Heart left ventricle (tissue), 16 donors: ENCODE measurements around the gene CEBPA. TPM values are rescaled to one million over a fixed set of nuclear protein-coding genes. Genes with fewer than 3 reads are reported as not detected.

Experiments used
- ATAC-seq, 4 donors: fragments of 200-7000 bp; cut with Tn5 transposase; one replicate each; pipeline ENCODE4 v1.9.1; 2020 to 2022; ENCODE audit warnings: moderate library complexity in 4 of 4, mild to moderate bottlenecking in 3 of 4, moderate number of reproducible peaks in 1 of 4
- DNase-seq, 5 donors: peaks; one replicate each; pipeline ENCODE4 v3.0.0-alpha.2; 2020
- H3K27ac ChIP-seq, 12 donors: fragments of 200-600 bp; sonication (generic) in 4 of 12; one replicate each; pipeline versions ENCODE4 v1.5.0 to v1.8.0; 2016 to 2022; ENCODE audit warnings: mild to moderate bottlenecking in 2 of 12
- H3K27me3 ChIP-seq, 9 donors: fragments of 200-600 bp; sonication (generic) in 2 of 9; one replicate each; pipeline versions ENCODE4 v1.5.1 to v1.8.0; 2016 to 2022; ENCODE audit warnings: mild to moderate bottlenecking in 3 of 9
- H3K36me3 ChIP-seq, 9 donors: fragments of 200-600 bp; sonication (generic) in 2 of 9; one replicate each; pipeline versions ENCODE4 v1.5.0 to v1.8.0; 2018 to 2022; ENCODE audit warnings: mild to moderate bottlenecking in 2 of 9
- H3K4me1 ChIP-seq, 12 donors: fragments of 200-600 bp; sonication (generic) in 4 of 12; one replicate each; pipeline versions ENCODE4 v1.5.0 to v1.8.0; 2016 to 2022; ENCODE audit warnings: mild to moderate bottlenecking in 3 of 12
- H3K4me3 ChIP-seq, 12 donors: fragments of 200-600 bp; sonication (generic) in 4 of 12; one replicate each; pipeline versions ENCODE4 v1.5.0 to v1.8.0; 2017 to 2022; ENCODE audit warnings: mild to moderate bottlenecking in 9 of 12, moderate library complexity in 4 of 12
- H3K9me3 ChIP-seq, 12 donors: fragments of 200-600 bp; sonication (generic) in 4 of 12; one replicate each; pipeline versions ENCODE4 v1.5.0 to v1.8.0; 2016 to 2022; ENCODE audit warnings: mild to moderate bottlenecking in 1 of 12
- CTCF ChIP-seq, 12 donors: fragments of 200-600 bp; sonication (generic) in 4 of 12; IDR thresholded peaks; one replicate each; pipeline versions ENCODE4 v1.5.0 to v1.8.0; 2018 to 2022; ENCODE audit warnings: antibody characterized with exemption in 12 of 12, mild to moderate bottlenecking in 5 of 12
- POLR2A ChIP-seq, 2 donors: fragments of 450-650 bp; IDR thresholded peaks; one replicate each; pipeline ENCODE4 v1.6.1; 2017; ENCODE audit warnings: antibody characterized with exemption in 2 of 2, mild to moderate bottlenecking in 2 of 2, moderate library complexity in 2 of 2
- WGBS, 4 donors: extraction: QIAGEN DNeasy Blood & Tissue Kit in 2 of 4; methylation state at CpG; one replicate each; pipeline versions ENCODE4 v1.1.5 to v1.1.7; 2013 to 2018; 5-methylcytosine and 5-hydroxymethylcytosine counted together
- intact Hi-C, 10 donors: fragments of 100-400 bp; cut with DNase I; formaldehyde crosslinking; loops; one replicate each; pipeline versions ENCODE4 v1.11.1 to v1.14.2; 2022
- polyA plus RNA-seq, 2 donors: library from polyadenylated mRNA; stranded (reverse); fragments of 200-250 nt; gene quantifications; one replicate each; pipeline ENCODE4 v1.2.3, GENCODE V29; 2013
- total RNA-seq, 9 donors: library from RNA; depleted of rRNA in 2 of 9; stranded (reverse); fragments of >200 nt in 2 of 9; fragmentation: NEBNext Ultra II Directional in 3 of 9; extraction: Animal tissue kit (Norgen Biotek cat#: 25700) in 3 of 9; gene quantifications; one replicate each; pipeline versions ENCODE4 v1.1.0 to v1.2.4, GENCODE V29; 2016 to 2023
- donor health status: ischemic (EF 13 %, LVEDD 7.1; RV severe dilation, severe dysfunction).
- donor health status: healthy with polysubstance abuse.
- donor health status: DM: no; HTN: yes; CAD: no.
- donor health status: DM: no; HTN: no; CAD: no.
- donor health status: ischemic (EF 25% LVEDD 6.9; RV normal size, moderate dysfunction).
- donor health status: ischemic (EF 25% LVEDD 5.7; RV mildly dilated, moderate dysfunction).
- donor health status: healthy.
- donor health status: DM: yes; HTN: yes; CAD: no.
- donor health status: ischemic (EF 35%, LVEDD 5.7; RV mildly dilated, moderate dysfunction).
- donor health status: nonischemic (EF 11% LVEDD 7.7; RV severe dilation, severe dysfunction).
- donor health status: DM: yes; HTN: yes; CAD: no.
- donor health status: PGD.
- donor health status: ischemic (EF 29% LVEDD 5.4; RV normal size, mild dysfunction).
- donor health status: nonischemic (EF 23%, LVEDD 6.1; RV moderate dilation, normal function).

CEBPA gene
- total and polyA plus RNA-seq, 11 donors, result 0.69 to 40.1 (median 2.5) TPM

DNA sequence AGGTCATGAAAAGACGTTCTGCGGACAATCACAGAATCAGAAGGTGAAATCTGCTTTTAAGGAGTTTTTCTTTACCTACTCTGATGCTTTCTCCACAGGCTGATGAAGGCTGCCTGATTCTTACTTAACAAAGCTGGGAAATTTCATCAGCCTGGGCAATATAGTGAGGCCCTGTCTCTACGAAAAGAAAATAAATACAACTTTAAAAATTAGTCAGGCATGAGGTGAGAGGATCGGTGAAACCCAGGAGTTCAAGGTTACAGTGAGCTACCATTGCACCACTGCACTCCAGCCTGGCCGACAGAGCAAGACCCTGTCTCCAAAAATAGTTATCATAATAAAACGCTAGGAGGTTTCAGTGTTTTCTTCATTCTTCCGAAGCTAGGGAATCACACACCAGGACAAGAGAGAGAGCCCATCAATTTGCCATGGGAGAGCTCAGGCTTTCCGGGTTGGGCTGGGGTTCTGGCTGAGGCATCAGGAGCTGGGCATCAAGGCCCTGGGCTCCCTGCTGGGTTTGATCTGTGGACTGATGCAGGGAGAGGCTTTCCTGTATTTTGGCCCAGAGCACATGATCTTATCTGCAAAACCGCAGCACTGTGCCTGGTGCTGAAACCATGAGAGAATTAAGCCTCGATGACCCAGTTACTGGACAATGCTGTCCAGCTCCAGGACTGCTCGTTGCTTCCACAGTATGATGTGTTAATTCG is 46.1 kb upstream of the CEBPA start:
- H3K4me1 ChIP-seq, result peaks cover 0 to 13% (median 0%) of the 10 kb centered on the region in 12 donors
- WGBS, 4 donors, result 66 to 72% (median 69%) methylated on average over 12 of the region's 12 CpGs
- no peak overlapping the region for H3K4me3 ChIP-seq
- no peak for TF ChIP-seq POLR2A (IDR thresholded peaks at IDR 0.05)
- TF ChIP-seq CTCF (IDR thresholded peaks at IDR 0.05), result no peak
- intact Hi-C loops, result no loop called here
- H3K27me3 ChIP-seq, result peaks cover 0 to 27% (median 3%) of the 10 kb centered on the region in 9 donors
- H3K27ac ChIP-seq, result no peak overlapping the region
- no peaks in the 10 kb centered on the region for H3K9me3 ChIP-seq
- no peak for ATAC-seq
- no peaks in the 10 kb centered on the region for H3K36me3 ChIP-seq
- no peak for DNase-seq

DNA sequence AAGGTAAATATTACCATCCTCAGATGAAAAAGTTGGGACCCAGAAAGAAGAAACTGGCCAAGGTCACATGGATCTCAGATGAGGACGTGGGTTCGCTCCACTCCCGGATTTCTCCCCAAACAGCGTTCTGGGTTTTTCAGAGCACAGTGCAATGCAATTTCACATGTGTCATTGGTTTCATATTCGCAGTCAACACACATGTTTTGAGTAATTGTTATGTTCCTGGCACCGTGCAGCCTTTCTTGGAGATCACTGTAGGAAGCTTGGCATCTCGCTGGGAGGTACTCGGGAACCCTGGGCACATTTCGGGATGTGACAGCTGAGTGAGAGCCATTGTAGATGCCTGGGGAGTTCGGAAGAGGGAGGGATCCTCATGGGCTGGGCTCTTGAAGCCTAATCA is 45.0 kb upstream of the CEBPA start:
- ATAC-seq, result no peak
- intact Hi-C loops, result no loop called here
- Histone ChIP-seq H3K27me3 (peaks cover 0 to 38% (median 3%) of the 10 kb centered on the region in 9 donors), H3K27ac (no peak overlapping the region), H3K4me3 (no peak overlapping the region), H3K36me3 (no peaks in the 10 kb centered on the region), H3K4me1 (peaks cover 0 to 13% (median 0%) of the 10 kb centered on the region in 12 donors), H3K9me3 (no peaks in the 10 kb centered on the region)
- 79 to 86% (median 81%) methylated on average over 10 of the region's 10 CpGs for WGBS, 4 donors
- DNase-seq, result no peak
- TF ChIP-seq POLR2A (IDR thresholded peaks at IDR 0.05) (no peak), CTCF (IDR thresholded peaks at IDR 0.05) (no peak)

DNA sequence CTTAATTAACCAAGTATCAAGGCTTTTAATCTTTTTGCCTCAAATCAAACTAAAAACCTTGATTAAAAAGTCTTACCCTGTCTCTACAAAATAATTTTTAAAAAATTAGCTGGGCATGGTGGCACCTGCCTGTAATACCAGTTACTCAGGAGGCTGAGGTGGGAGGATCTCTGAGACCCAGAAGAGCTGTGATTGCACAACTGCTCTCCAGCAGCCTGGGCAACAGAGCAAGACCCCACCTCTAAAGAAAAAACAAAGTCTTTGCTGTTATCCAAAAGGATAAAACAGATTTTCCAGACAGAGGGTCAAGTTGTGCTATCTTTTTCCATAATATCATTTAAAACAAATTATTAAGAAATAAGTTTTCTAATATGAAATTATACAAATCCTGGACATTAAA is 44.3 kb upstream of the CEBPA start:
- H3K36me3 ChIP-seq, result no peaks in the 10 kb centered on the region
- no peaks in the 10 kb centered on the region for H3K9me3 ChIP-seq
- intact Hi-C loops, result no loop called here
- H3K4me3 ChIP-seq, result no peak overlapping the region
- no peak overlapping the region for H3K27ac ChIP-seq
- H3K4me1 ChIP-seq, result peaks cover 0 to 13% (median 0%) of the 10 kb centered on the region in 12 donors
- DNase-seq (no peak), ATAC-seq (no peak)
- peaks cover 0 to 40% (median 3%) of the 10 kb centered on the region in 9 donors for H3K27me3 ChIP-seq
- TF ChIP-seq POLR2A (IDR thresholded peaks at IDR 0.05) (no peak), CTCF (IDR thresholded peaks at IDR 0.05) (no peak)

DNA sequence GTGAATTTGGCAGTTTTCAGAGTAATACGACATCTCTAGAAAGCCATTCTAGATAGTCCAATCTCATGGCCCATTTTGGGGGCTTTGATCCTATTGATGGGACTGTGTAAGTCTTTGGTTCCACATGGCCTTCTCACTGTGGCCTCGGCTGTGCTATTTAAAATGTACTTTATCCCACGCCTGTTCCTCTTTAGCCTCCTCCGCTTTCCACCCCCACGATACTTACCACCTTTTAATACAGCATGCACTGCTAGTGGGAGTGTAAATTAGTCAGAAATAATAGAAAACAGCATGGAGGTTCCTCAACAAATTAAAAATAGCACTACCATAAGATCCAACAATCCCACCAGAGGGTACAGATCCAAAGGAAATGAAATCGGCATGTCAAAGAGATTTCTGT is 42.8 kb upstream of the CEBPA start:
- no peak for ATAC-seq
- Histone ChIP-seq H3K27ac (no peak overlapping the region), H3K27me3 (peaks cover 0 to 40% (median 3%) of the 10 kb centered on the region in 9 donors), H3K36me3 (no peaks in the 10 kb centered on the region), H3K4me1 (peaks cover 0 to 13% (median 0%) of the 10 kb centered on the region in 12 donors), H3K4me3 (no peak overlapping the region), H3K9me3 (no peaks in the 10 kb centered on the region)
- no peak for DNase-seq
- intact Hi-C loops, result no loop called here
- 90 to 94% (median 91%) methylated on average over 6 of the region's 6 CpGs for WGBS, 4 donors
- TF ChIP-seq POLR2A (IDR thresholded peaks at IDR 0.05) (no peak), CTCF (IDR thresholded peaks at IDR 0.05) (no peak)
